ENCODE results near the gene ITGB1. TPM values are rescaled to one million over a fixed set of nuclear protein-coding genes. Genes with fewer than 3 reads are reported as not detected.

The ITGB1 gene
- total and polyA plus RNA-seq, 9 of the 15 experiments (the other 6 are each of a cell fraction or from before 2014, with no cell fraction given), result 40.2 to 194 (median 155) TPM

- TF ChIP-seq, protein P1, sequence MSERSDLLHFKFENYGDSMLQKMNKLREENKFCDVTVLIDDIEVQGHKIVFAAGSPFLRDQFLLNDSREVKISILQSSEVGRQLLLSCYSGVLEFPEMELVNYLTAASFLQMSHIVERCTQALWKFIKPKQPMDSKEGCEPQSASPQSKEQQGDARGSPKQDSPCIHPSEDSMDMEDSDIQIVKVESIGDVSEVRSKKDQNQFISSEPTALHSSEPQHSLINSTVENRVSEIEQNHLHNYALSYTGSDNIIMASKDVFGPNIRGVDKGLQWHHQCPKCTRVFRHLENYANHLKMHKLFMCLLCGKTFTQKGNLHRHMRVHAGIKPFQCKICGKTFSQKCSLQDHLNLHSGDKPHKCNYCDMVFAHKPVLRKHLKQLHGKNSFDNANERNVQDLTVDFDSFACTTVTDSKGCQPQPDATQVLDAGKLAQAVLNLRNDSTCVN (CRISPR knock-in tag; IDR thresholded peaks at IDR 0.05), result no peak
- TF ChIP-seq HDAC1 (IDR thresholded peaks at IDR 0.05) (no peak), SRF (CRISPR knock-in tag; IDR thresholded peaks at IDR 0.05) (no peak), ZNF436 (CRISPR knock-in tag; IDR thresholded peaks at IDR 0.05) (no peak), PHTF2 (CRISPR knock-in tag; IDR thresholded peaks at IDR 0.05) (no peak), GTF3C2 (IDR thresholded peaks at IDR 0.05; ENCODE audit: borderline replicate concordance, extremely low read depth, insufficient read length) (no peak), ZFPM2 (CRISPR knock-in tag; IDR thresholded peaks at IDR 0.05) (no peak), BRF2 (IDR thresholded peaks at IDR 0.05; ENCODE audit: borderline replicate concordance, insufficient read depth, insufficient read length) (no peak)
These were observed 52.6 kb downstream of the ITGB1 start (continued) for GRCh38 chr10:32905466-32905865.
